Subcutaneous adipose tissue (tissue), 4 donors: Measurements from ENCODE around the gene SSR4. TPM values are rescaled to one million over a fixed set of nuclear protein-coding genes. Genes with fewer than 3 reads are reported as not detected.

Experiments used
- total RNA-seq, 4 donors: library from RNA; depleted of rRNA; stranded (reverse); fragments of >200 nt; gene quantifications; one replicate each; pipeline ENCODE4 v1.1.0, GENCODE V29; 2016
- TF ChIP-seq, protein P1 (sequence below): fragments of 450-650 bp; IDR thresholded peaks from one replicate; pipeline ENCODE4 v1.5.1; 2016; ENCODE audit warnings: low read depth, mild to moderate bottlenecking, control low read depth, antibody characterized with exemption, moderate library complexity

SSR4 gene
- total RNA-seq, 4 donors from 2014 or later, result 75.4 to 172 (median 140) TPM

DNA sequence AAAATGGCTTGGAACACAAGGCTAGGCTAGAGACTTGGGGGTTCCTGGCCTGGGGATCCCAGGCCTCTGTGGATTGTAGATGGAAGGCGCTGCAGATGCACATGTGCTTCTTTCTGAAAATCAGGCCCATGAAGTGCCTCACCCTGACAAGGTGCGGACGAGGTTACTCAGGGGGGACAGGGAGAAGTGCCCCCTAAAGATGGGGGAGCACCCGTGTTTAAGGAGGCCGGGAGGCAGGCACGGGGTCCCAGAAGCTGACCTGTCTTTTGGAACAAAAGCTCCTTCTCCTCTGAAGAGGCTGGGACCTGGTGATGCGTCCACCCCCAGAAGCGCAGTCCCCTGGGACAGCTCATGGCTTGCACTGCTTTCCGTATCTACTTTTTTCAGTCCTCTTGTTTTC lies 33.4 kb downstream of the SSR4 start:
- TF ChIP-seq, protein P1, sequence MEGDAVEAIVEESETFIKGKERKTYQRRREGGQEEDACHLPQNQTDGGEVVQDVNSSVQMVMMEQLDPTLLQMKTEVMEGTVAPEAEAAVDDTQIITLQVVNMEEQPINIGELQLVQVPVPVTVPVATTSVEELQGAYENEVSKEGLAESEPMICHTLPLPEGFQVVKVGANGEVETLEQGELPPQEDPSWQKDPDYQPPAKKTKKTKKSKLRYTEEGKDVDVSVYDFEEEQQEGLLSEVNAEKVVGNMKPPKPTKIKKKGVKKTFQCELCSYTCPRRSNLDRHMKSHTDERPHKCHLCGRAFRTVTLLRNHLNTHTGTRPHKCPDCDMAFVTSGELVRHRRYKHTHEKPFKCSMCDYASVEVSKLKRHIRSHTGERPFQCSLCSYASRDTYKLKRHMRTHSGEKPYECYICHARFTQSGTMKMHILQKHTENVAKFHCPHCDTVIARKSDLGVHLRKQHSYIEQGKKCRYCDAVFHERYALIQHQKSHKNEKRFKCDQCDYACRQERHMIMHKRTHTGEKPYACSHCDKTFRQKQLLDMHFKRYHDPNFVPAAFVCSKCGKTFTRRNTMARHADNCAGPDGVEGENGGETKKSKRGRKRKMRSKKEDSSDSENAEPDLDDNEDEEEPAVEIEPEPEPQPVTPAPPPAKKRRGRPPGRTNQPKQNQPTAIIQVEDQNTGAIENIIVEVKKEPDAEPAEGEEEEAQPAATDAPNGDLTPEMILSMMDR, result no peak

DNA sequence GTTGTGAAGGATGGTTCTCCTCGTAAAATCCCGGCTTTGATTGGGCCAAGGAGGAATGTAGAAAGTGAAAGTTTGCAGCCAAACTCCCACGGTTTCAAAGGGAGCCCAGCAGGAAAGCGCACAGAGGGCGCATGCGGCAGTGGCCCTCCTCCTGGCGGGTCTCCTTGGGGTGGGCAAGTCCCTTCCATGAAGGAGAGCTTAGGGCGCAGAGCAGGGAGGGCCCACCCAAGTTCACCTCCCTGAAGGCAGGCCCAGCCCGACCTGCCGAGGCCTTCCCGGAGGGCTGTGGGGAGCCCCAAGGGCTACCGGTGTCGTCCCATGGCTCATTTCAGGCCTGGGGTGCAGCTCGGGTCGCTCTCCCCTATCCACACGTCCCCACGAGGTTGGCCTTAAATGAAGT lies 33.8 kb downstream of the SSR4 start:
- TF ChIP-seq, protein P1, result no peak

DNA sequence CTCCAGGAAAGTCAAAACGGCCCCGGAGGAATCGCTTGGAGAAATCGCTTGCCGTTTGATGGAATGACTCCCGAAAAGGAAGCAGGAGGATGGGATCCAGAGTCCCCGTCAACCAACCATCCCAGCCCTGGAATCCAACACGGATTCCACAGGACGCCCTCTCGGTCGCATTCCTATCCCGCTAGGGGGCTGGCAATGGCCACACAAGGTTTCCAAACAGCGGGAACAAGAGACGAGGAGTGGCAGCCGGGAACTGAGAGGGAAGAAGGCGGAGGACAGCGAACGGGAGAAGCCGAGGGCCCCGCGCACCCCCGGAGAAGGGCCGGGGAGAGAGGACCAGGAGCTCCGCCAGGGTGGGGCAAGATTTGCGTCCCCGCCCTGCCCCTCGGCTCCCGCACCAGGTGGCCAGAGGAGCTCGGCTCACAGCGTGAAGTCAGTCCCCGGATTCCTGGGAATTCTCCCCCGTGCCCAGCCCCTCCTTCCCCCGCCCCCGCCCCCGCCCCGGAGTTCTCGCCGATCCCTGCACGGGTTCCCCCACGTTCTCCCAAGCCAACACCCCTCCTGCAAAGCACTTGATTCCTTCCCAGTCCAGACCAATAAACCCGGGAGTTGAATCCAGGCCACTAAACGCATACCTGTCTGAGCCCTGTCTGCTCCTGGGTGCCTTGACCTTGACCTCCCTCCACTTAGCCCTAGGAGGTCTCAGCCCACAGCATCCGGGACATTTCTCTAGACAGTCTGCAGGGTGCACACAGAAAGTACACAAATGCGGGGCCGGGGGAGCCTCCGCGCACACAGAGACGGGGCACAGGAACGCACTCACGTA lies 34.5 kb downstream of the SSR4 start:
- TF ChIP-seq, protein P1, result no peak

DNA sequence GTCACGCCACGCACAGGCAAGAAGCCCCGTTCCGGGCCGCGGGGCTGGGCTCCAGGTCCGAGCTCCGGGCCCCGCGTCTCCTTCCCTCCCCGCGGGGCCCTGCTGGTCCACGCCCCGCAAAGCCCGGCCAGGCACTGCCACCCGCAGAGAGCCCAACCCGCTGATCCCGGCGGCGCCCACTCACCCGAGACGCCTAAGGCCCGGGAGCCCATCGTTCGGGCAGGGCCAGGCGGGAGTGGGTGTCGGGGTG lies 35.0 kb downstream of the SSR4 start:
- TF ChIP-seq, protein P1, result no peak

DNA sequence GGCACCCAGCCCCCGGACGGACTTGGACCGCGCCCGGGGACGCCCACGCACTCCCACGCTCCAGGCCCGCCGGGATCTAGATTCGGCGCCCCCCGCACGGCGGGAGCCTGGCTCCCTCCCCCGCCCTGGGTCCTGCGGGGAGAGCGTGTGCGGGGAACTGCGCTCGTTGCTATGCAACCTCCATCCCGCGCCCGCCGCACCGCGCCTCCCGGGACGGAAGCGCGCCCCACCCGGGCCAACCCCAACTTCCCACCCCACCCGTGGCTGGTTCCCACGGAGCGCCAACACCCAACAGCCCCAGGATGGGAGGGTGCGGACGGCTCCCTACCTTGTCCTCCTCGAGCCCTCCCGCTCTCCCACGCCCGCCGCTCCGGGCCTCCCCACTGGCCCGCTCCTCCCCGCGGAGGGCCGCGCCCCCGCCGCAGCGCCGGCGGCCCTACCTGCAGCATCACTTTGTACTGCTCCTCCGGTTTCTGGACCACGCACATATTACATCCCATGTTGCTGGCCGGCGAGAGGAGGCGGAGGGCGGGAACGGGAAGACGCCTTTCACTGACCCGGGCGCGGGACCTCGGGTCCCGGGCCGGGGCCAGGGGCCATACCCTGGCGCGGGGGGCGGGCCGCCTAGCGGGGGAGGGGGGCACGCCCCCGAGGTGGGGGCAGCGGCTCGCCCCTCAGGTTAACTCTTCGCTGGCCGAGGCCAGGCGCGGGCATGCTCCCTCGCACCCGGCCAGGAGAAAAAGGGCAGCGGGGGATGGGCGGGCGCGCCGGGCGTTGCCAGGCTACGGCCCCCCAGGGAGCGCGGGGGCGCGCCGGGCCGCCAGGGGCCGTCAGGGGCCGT lies 35.6 kb downstream of the SSR4 start, which contains the start of gene PDZD4:
Gene PDZD4 (minus strand): TSS at position 746 of the 841 bp plus-strand sequence. CDS start 246 bp downstream, at position 500.
- TF ChIP-seq, protein P1, result no peak

DNA sequence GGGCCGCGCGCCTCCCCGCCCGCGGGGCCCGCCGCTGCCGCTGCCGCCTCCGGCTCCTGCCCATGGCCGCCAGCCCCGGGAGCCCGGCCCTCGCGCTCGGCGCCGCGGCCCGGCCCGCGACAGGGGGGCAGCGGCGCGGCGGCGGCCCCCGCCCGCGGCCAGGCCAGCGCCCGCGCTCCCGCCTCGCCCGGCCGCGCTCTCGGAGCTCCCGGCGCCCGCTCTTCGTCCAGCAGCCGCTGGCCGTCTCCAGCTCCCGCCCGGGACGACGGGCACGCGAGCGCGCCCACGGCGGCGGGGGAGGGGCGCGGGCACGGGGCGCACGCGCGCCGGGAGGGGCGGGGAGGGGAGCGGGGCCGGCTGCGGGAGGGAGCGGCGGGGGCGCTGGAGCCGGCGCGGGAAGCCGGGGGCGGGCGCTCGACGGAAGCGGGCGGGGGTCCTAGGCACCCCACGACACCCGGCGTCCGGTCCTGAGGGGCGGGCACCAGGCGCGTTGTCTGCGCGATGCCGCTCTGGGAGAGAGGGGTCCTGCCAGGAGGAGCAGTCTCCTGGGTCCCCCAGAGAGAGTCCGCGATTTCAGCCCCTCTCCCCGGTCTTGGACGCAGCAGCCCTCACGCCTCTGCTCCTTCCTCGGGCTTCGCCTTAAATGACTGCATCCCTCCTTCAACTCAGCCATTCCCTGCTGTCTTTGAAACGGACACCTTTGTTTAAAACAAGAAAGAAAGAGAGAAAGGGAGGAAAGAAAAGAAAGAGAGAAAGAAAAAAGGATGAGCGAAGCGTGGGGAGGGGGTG lies 36.4 kb downstream of the SSR4 start:
- TF ChIP-seq, protein P1, result no peak
